ENCODE results near the gene FA2H.
"Not testable (repeated sequence)": the region's sequence is repeated elsewhere in the genome, so short reads cannot be mapped to it uniquely, and the experiment has no call there.

DNA sequence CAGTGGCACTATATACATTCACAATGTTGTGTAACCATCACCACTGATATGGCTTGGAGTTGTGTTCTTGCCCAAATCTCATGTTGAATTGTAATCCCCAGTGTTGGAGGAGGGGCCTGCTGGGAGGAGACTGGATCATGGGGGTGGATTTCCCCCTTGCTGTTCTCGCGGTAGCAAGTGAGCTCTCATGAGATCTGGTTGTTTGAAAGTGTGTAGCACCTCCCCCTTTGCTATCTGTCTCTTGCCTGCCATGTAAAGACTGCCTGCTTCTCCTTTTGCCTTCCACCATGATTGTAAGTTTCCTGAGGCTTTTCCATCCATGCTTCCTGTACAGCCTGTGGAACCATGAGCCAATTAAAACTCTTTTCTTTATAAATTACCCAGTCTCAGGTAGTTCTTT, 17.1 kb upstream of the FA2H start:
- TF ChIP-seq, protein P1, sequence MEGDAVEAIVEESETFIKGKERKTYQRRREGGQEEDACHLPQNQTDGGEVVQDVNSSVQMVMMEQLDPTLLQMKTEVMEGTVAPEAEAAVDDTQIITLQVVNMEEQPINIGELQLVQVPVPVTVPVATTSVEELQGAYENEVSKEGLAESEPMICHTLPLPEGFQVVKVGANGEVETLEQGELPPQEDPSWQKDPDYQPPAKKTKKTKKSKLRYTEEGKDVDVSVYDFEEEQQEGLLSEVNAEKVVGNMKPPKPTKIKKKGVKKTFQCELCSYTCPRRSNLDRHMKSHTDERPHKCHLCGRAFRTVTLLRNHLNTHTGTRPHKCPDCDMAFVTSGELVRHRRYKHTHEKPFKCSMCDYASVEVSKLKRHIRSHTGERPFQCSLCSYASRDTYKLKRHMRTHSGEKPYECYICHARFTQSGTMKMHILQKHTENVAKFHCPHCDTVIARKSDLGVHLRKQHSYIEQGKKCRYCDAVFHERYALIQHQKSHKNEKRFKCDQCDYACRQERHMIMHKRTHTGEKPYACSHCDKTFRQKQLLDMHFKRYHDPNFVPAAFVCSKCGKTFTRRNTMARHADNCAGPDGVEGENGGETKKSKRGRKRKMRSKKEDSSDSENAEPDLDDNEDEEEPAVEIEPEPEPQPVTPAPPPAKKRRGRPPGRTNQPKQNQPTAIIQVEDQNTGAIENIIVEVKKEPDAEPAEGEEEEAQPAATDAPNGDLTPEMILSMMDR (IDR thresholded peaks at IDR 0.05; ENCODE audit: insufficient read depth, low read length), result not testable (repeated sequence)
- TF ChIP-seq GABPA (IDR thresholded peaks at IDR 0.05; ENCODE audit: low read depth), result not testable (repeated sequence)
- TF ChIP-seq, protein P2, sequence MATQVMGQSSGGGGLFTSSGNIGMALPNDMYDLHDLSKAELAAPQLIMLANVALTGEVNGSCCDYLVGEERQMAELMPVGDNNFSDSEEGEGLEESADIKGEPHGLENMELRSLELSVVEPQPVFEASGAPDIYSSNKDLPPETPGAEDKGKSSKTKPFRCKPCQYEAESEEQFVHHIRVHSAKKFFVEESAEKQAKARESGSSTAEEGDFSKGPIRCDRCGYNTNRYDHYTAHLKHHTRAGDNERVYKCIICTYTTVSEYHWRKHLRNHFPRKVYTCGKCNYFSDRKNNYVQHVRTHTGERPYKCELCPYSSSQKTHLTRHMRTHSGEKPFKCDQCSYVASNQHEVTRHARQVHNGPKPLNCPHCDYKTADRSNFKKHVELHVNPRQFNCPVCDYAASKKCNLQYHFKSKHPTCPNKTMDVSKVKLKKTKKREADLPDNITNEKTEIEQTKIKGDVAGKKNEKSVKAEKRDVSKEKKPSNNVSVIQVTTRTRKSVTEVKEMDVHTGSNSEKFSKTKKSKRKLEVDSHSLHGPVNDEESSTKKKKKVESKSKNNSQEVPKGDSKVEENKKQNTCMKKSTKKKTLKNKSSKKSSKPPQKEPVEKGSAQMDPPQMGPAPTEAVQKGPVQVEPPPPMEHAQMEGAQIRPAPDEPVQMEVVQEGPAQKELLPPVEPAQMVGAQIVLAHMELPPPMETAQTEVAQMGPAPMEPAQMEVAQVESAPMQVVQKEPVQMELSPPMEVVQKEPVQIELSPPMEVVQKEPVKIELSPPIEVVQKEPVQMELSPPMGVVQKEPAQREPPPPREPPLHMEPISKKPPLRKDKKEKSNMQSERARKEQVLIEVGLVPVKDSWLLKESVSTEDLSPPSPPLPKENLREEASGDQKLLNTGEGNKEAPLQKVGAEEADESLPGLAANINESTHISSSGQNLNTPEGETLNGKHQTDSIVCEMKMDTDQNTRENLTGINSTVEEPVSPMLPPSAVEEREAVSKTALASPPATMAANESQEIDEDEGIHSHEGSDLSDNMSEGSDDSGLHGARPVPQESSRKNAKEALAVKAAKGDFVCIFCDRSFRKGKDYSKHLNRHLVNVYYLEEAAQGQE (IDR thresholded peaks at IDR 0.05; ENCODE audit: insufficient replicate concordance, low read depth), result not testable (repeated sequence)

All from HL-60 (cell line).